GM12878 (cell line): ENCODE measurements around the gene ZNF148. TPM values are rescaled to one million over a fixed set of nuclear protein-coding genes. Genes with fewer than 3 reads are reported as not detected.

ENCODE experiments used
- ATAC-seq: fragments of 200-7000 bp; cut with Tn5 transposase; 3 replicates; pipeline ENCODE4 v1.9.1; 2020; ENCODE audit warnings: mild to moderate bottlenecking, moderate library complexity
- BruUV-seq: library from RNA; stranded (reverse); fragments of 400-500 nt; replicated peaks from 2 replicates; lab custom pipeline; 2021; lab: Mats Ljungman, UMichigan
- CTCF ChIA-PET: fragments of 300-600 bp; sonication (Branson Sonifier 250); formaldehyde crosslinking; extraction: SDS; loops from one replicate; lab custom pipeline; 2021; ENCODE audit warnings: inconsistent platforms; lab: Yijun Ruan, JAX
- POLR2A ChIA-PET: fragments of 350-600 bp; formaldehyde crosslinking; extraction: SDS; loops from one replicate; lab custom pipeline; 2021; ENCODE audit warnings: inconsistent platforms; lab: Charles Lee
- RAD21 ChIA-PET: fragments of 300-600 bp; sonication (Branson Sonifier 250); formaldehyde crosslinking; loops from one replicate; lab custom pipeline; 2023; ENCODE audit warnings: antibody characterized with exemption; ENCODE audit not compliant: unreplicated experiment; lab: Charles Lee
- SMC1A ChIA-PET: fragments of 300-600 bp; sonication (Branson Sonifier 250); formaldehyde crosslinking; loops from one replicate; lab custom pipeline; 2023; ENCODE audit not compliant: unreplicated experiment, uncharacterized antibody; lab: Charles Lee
- DNase-seq: peaks from one replicate; pipeline ENCODE4 v3.0.0-alpha.2; 2011; ENCODE audit warnings: low read depth, low spot score
- FAIRE-seq: peaks from 3 replicates; lab custom pipeline; 2011; peaks lifted over from hg19 to GRCh38; lab: Jason Lieb, UNC
- H2AFZ ChIP-seq: 2 replicates; pipeline ENCODE4 v1.6.0; 2011; ENCODE audit warnings: low read depth, low read length, control low read depth; ENCODE audit not compliant: control insufficient read depth
- H3K27ac ChIP-seq: 2 replicates; pipeline ENCODE4 v1.5.1; 2011; ENCODE audit warnings: control low read depth; ENCODE audit not compliant: control insufficient read depth, insufficient read depth
- H3K27me3 ChIP-seq, 2 experiments: replicated peaks in 1 of 2; 2 replicates each; pipeline versions ENCODE4 v1.6.0 to v1.6.1; 2011; ENCODE audit warnings: low read length in 1 of 2; ENCODE audit not compliant: control insufficient read depth in 2 of 2, insufficient read depth in 2 of 2
- H3K36me3 ChIP-seq, 2 experiments: 2 replicates each; pipeline ENCODE4 v1.5.1; 2011; ENCODE audit warnings: low read length in 1 of 2; ENCODE audit not compliant: control insufficient read depth in 2 of 2, insufficient read depth in 2 of 2
- H3K4me1 ChIP-seq: 2 replicates; pipeline ENCODE4 v1.6.1; 2011; ENCODE audit warnings: mild to moderate bottlenecking, low read length, moderate library complexity, mixed read lengths; ENCODE audit not compliant: control insufficient read depth, insufficient read depth
- H3K4me2 ChIP-seq: 2 replicates; pipeline ENCODE4 v1.6.0; 2011; ENCODE audit warnings: control low read depth; ENCODE audit not compliant: control insufficient read depth, insufficient read depth
- H3K4me3 ChIP-seq: fragments of 200-600 bp; sonication (generic); 2 replicates; pipeline ENCODE4 v1.5.1; 2016
- H3K79me2 ChIP-seq: 2 replicates; pipeline ENCODE4 v1.6.0; 2011; ENCODE audit warnings: low read length; ENCODE audit not compliant: control insufficient read depth, insufficient read depth
- H3K9ac ChIP-seq: 2 replicates; pipeline ENCODE4 v1.8.0; 2011; ENCODE audit warnings: low read length, control low read depth, mixed read lengths; ENCODE audit not compliant: control insufficient read depth, insufficient read depth
- H3K9me3 ChIP-seq: replicated peaks from 3 replicates; pipeline ENCODE4 v1.5.1; 2011; ENCODE audit warnings: mild to moderate bottlenecking, low read length; ENCODE audit not compliant: control insufficient read depth, insufficient read depth
- H4K20me1 ChIP-seq: 2 replicates; pipeline ENCODE4 v1.6.0; 2011; ENCODE audit not compliant: control insufficient read depth, insufficient read depth
- ATF7 ChIP-seq: fragments of 450-650 bp; IDR thresholded peaks from 2 replicates; pipeline ENCODE4 v1.6.1; 2016; ENCODE audit warnings: low read depth, mild to moderate bottlenecking
- BACH1 ChIP-seq: fragments of 450-650 bp; IDR thresholded peaks from 2 replicates; pipeline ENCODE4 v1.6.1; 2017; ENCODE audit warnings: mild to moderate bottlenecking, borderline replicate concordance
- BHLHE40 ChIP-seq, 2 experiments: fragments of 450-650 bp in 1 of 2; IDR thresholded peaks; 2 replicates each; pipeline ENCODE4 v1.6.1; 2011 to 2017; ENCODE audit warnings: low read depth in 2 of 2, borderline replicate concordance in 1 of 2, improper control_type of control experiment in 1 of 2, low read length in 1 of 2, mild to moderate bottlenecking in 1 of 2
- CREM ChIP-seq: IDR thresholded peaks from 2 replicates; pipeline ENCODE4 v1.6.1; 2014; ENCODE audit warnings: antibody characterized with exemption, low read depth
- EED ChIP-seq: sonication (generic); IDR thresholded peaks from 2 replicates; pipeline ENCODE4 v1.6.1; 2016; ENCODE audit warnings: antibody characterized with exemption, low read depth
- IKZF2 ChIP-seq, 2 experiments: fragments of 450-650 bp; IDR thresholded peaks; 2 replicates each; pipeline ENCODE4 v1.6.1; 2017; ENCODE audit warnings: mild to moderate bottlenecking in 2 of 2, moderate library complexity in 2 of 2
- TCF7 ChIP-seq: IDR thresholded peaks from 2 replicates; pipeline ENCODE4 v1.6.1; 2014; ENCODE audit warnings: antibody characterized with exemption, borderline replicate concordance
- ZNF207 ChIP-seq: fragments of 450-650 bp; IDR thresholded peaks from 2 replicates; pipeline ENCODE4 v1.6.1; 2014; ENCODE audit warnings: antibody characterized with exemption, mild to moderate bottlenecking, borderline replicate concordance
- ZNF217 ChIP-seq: fragments of 450-650 bp; IDR thresholded peaks from 2 replicates; pipeline ENCODE4 v1.6.1; 2017; ENCODE audit warnings: antibody characterized with exemption, mild to moderate bottlenecking
- WGBS: methylation state at CpG from one replicate; pipeline ENCODE4 v1.1.6; 2016; ENCODE audit warnings: low lambda C conversion rate; ENCODE audit not compliant: insufficient replicate concordance, insufficient coverage; ENCODE audit errors: missing lambda C conversion rate; 5-methylcytosine and 5-hydroxymethylcytosine counted together
- in situ Hi-C: fragments of 300-500 bp; cut with MboI; formaldehyde crosslinking; loops from 9 replicates; pipeline ENCODE4 v1.14.3; 2018; ENCODE audit warnings: mixed read lengths
- intact Hi-C: fragments of 100-400 bp; cut with micrococcal nuclease; formaldehyde crosslinking; loops from one replicate; pipeline ENCODE4 v1.14.2; 2022; ENCODE audit not compliant: unreplicated experiment
- polyA plus RNA-seq, 11 experiments: library from polyadenylated mRNA; depleted of rRNA in 4 of 11; unstranded in 6 of 11; stranded (reverse) in 5 of 11; fragments of >200 nt; fragmentation: Nextera tagmentation in 4 of 11; fragmentation: Illumina TruSeq in 1 of 11; extraction: Ambion mirVana in 4 of 11; extraction: Trizol in 1 of 11; gene quantifications; 1 replicate in 1 of 11; 2 replicates in 10 of 11; pipeline versions ENCODE4 v1.2.1 to v1.2.3, GENCODE V29; 2011 to 2016; ENCODE audit warnings: inconsistent platforms in 2 of 11, missing spikeins in 2 of 11, low read depth in 1 of 11
- total RNA-seq, 4 experiments: library from RNA; depleted of rRNA in 3 of 4; stranded (reverse); fragments of >200 nt in 3 of 4; fragmentation: Illumina TruSeq in 1 of 4; extraction: Trizol in 1 of 4; gene quantifications; 2 replicates each; pipeline versions ENCODE4 v1.2.1 to v1.2.3, GENCODE V29; 2013 to 2021
- TF ChIP-seq, protein P1 (sequence below): IDR thresholded peaks from 2 replicates; pipeline ENCODE4 v1.6.1; 2012; ENCODE audit warnings: improper control_type of control experiment, low read depth, low read length; ENCODE audit not compliant: insufficient replicate concordance
- TF ChIP-seq, protein P2 (sequence below): fragments of 450-650 bp; IDR thresholded peaks from 2 replicates; pipeline ENCODE4 v1.6.1; 2016; ENCODE audit warnings: mild to moderate bottlenecking, moderate library complexity, borderline replicate concordance

ZNF148 gene
- total and polyA plus RNA-seq, 10 of the 15 experiments (the other 5 are each of a cell fraction or from before 2014, with no cell fraction given), result 8.6 to 40.4 (median 26.7) TPM

DNA sequence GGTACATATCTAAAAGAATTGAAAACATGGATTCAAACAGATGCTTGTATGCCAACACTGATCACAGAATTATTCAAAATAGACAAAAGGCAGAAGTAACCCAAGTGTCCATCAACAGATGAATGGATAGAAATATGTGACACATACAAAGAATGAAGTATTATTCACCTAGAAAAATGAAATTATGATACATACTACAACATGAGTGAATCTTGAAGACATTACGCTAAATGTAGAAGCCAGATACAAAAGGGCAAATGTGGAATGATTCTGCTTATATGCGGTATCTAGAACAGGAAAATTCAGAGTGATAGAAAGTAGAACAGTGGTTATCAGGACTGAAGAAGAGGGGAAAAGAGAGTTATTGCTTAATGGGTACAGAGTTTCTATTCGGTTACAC lies 136.4 kb downstream of the ZNF148 start:
- Histone ChIP-seq H3K36me3 (0 out of 4 replicates have a peak, but pooled peaks cover 0 to 2% of the 10 kb centered on the region in 2 experiments), H3K4me3 (no peak overlapping the region), H3K4me2 (no peak overlapping the region), H3K79me2 (no peaks in the 10 kb centered on the region), H3K27ac (no peak overlapping the region), H2AFZ (no peak overlapping the region), H3K9me3 (no peaks in the 10 kb centered on the region; the same call in 2 of the 3 replicates), H3K4me1 (no peaks in the 10 kb centered on the region), H3K27me3 (no peaks in the 10 kb centered on the region), H4K20me1 (no peaks in the 10 kb centered on the region), H3K9ac (no peak overlapping the region)
- intact Hi-C loops (no loop called here), in situ Hi-C loops (no loop called here)
- DNase-seq, result no peak
- no peak for TF ChIP-seq ATF7
- TF ChIP-seq ZNF217, result no peak
- TF ChIP-seq, protein P1, sequence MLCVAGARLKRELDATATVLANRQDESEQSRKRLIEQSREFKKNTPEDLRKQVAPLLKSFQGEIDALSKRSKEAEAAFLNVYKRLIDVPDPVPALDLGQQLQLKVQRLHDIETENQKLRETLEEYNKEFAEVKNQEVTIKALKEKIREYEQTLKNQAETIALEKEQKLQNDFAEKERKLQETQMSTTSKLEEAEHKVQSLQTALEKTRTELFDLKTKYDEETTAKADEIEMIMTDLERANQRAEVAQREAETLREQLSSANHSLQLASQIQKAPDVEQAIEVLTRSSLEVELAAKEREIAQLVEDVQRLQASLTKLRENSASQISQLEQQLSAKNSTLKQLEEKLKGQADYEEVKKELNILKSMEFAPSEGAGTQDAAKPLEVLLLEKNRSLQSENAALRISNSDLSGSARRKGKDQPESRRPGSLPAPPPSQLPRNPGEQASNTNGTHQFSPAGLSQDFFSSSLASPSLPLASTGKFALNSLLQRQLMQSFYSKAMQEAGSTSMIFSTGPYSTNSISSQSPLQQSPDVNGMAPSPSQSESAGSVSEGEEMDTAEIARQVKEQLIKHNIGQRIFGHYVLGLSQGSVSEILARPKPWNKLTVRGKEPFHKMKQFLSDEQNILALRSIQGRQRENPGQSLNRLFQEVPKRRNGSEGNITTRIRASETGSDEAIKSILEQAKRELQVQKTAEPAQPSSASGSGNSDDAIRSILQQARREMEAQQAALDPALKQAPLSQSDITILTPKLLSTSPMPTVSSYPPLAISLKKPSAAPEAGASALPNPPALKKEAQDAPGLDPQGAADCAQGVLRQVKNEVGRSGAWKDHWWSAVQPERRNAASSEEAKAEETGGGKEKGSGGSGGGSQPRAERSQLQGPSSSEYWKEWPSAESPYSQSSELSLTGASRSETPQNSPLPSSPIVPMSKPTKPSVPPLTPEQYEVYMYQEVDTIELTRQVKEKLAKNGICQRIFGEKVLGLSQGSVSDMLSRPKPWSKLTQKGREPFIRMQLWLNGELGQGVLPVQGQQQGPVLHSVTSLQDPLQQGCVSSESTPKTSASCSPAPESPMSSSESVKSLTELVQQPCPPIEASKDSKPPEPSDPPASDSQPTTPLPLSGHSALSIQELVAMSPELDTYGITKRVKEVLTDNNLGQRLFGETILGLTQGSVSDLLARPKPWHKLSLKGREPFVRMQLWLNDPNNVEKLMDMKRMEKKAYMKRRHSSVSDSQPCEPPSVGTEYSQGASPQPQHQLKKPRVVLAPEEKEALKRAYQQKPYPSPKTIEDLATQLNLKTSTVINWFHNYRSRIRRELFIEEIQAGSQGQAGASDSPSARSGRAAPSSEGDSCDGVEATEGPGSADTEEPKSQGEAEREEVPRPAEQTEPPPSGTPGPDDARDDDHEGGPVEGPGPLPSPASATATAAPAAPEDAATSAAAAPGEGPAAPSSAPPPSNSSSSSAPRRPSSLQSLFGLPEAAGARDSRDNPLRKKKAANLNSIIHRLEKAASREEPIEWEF, result no peak
- TF ChIP-seq CREM, result no peak
- TF ChIP-seq, protein P2, sequence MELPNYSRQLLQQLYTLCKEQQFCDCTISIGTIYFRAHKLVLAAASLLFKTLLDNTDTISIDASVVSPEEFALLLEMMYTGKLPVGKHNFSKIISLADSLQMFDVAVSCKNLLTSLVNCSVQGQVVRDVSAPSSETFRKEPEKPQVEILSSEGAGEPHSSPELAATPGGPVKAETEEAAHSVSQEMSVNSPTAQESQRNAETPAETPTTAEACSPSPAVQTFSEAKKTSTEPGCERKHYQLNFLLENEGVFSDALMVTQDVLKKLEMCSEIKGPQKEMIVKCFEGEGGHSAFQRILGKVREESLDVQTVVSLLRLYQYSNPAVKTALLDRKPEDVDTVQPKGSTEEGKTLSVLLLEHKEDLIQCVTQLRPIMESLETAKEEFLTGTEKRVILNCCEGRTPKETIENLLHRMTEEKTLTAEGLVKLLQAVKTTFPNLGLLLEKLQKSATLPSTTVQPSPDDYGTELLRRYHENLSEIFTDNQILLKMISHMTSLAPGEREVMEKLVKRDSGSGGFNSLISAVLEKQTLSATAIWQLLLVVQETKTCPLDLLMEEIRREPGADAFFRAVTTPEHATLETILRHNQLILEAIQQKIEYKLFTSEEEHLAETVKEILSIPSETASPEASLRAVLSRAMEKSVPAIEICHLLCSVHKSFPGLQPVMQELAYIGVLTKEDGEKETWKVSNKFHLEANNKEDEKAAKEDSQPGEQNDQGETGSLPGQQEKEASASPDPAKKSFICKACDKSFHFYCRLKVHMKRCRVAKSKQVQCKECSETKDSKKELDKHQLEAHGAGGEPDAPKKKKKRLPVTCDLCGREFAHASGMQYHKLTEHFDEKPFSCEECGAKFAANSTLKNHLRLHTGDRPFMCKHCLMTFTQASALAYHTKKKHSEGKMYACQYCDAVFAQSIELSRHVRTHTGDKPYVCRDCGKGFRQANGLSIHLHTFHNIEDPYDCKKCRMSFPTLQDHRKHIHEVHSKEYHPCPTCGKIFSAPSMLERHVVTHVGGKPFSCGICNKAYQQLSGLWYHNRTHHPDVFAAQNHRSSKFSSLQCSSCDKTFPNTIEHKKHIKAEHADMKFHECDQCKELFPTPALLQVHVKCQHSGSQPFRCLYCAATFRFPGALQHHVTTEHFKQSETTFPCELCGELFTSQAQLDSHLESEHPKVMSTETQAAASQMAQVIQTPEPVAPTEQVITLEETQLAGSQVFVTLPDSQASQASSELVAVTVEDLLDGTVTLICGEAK, result no peak
- TF ChIP-seq IKZF2 (IDR thresholded peaks at IDR 0.05), result no peak
- TF ChIP-seq TCF7, result no peak
- TF ChIP-seq BHLHE40 (IDR thresholded peaks at IDR 0.05; ENCODE audit: borderline replicate concordance in 1 of 2, low read depth in 2 of 2, low read length in 1 of 2), result no peak
- TF ChIP-seq EED, result no peak
- TF ChIP-seq ZNF207, result no peak
- no peak for TF ChIP-seq BACH1
- POLR2A ChIA-PET, result no interaction called here
- WGBS, result 95% methylated on average over 3 of the region's 3 CpGs
- RAD21 ChIA-PET, result no interaction called here
- FAIRE-seq, result no peak
- no peak for ATAC-seq
- SMC1A ChIA-PET, result no interaction called here
- CTCF ChIA-PET, result no interaction called here
- no TSS peak for BruUV-seq
